Measurements from ENCODE around the gene GDPD3.

- TF ChIP-seq EZH2phosphoT487 (IDR thresholded peaks at IDR 0.05; ENCODE audit: unreplicated experiment), result no peak
- TF ChIP-seq CTCF (conservative IDR thresholded peaks at IDR 0.05; ENCODE audit: low read depth in 2 of 2), result no peak
- no peak for TF ChIP-seq REST (IDR thresholded peaks at IDR 0.05; ENCODE audit: unreplicated experiment)
- TF ChIP-seq POLR2AphosphoS5 (IDR thresholded peaks at IDR 0.05; ENCODE audit: low read depth), result no peak
These were observed 8.6 kb upstream of the GDPD3 start for GRCh38 chr16:30121741-30122571.
